ENCODE data around the gene SRBD1.

GRCh38 chr2:45415534-45416123, 195.4 kb downstream of the SRBD1 start:
- no peak for TF ChIP-seq POLR2A (IDR thresholded peaks at IDR 0.05; ENCODE audit: low read length)
- TF ChIP-seq TP53 (CRISPR knock-in tag; IDR thresholded peaks at IDR 0.05), result no peak
- no peak for TF ChIP-seq CTCF (IDR thresholded peaks at IDR 0.05)
- TF ChIP-seq RARB (CRISPR knock-in tag; IDR thresholded peaks at IDR 0.05), result no peak
- no peak for TF ChIP-seq CBX2 (IDR thresholded peaks at IDR 0.05; ENCODE audit: borderline replicate concordance, low read depth)
- no peak for TF ChIP-seq USF2 (IDR thresholded peaks at IDR 0.05)
- no peak for TF ChIP-seq NR3C1 (IDR thresholded peaks at IDR 0.05)
- TF ChIP-seq BHLHE40 (IDR thresholded peaks at IDR 0.05; ENCODE audit: low read depth, low read length), result no peak
- TF ChIP-seq CHD2 (IDR thresholded peaks at IDR 0.05; ENCODE audit: low read length, partially characterized antibody), result no peak
- TF ChIP-seq POLR2AphosphoS2 (conservative IDR thresholded peaks at IDR 0.05; ENCODE audit: low read length), result no peak
- TF ChIP-seq NFE2L2 (conservative IDR thresholded peaks at IDR 0.05; ENCODE audit: low read length), result no peak
- TF ChIP-seq REST (IDR thresholded peaks at IDR 0.05), result no peak
